ENCODE results near the gene GYG2.
"Not testable (repeated sequence)": the region's sequence is repeated elsewhere in the genome, so short reads cannot be mapped to it uniquely, and the experiment has no call there.

Gene GYG2

DNA sequence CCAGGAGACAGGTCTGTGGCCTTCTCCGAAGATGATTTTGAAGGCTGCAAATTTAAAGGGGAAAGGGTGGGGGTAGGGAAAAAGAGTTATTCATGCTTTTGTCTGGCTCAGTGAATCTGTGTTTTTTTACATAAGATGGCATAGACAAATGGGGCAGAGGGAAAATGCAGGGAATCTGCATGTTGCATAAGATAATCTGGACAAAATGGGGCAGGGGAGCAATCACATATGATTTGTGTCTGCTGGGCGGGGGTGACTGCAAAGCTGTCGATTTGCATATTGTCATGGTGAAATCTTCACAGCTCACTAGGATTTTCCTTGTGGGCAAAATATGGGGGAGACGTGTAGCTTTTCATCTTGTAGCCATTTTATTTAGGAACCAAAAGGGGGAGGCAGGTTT is 29.4 kb upstream of the GYG2 start:
- Mint-ChIP-seq H3K9me3 (no peaks in the 10 kb centered on the region), H3K4me3 (no peak overlapping the region), H3K27me3 (no peaks in the 10 kb centered on the region), H3K4me1 (no peaks in the 10 kb centered on the region), H3K27ac (ENCODE audit: low read depth) (no peak overlapping the region), H3K36me3 (ENCODE audit: insufficient read depth) (no peaks in the 10 kb centered on the region)
- no peak for DNase-seq (ENCODE audit: low spot score in 2 of 2)
- ATAC-seq (replicated peaks; ENCODE audit: extremely low read depth, poor library complexity, severe bottlenecking), result no peak

DNA sequence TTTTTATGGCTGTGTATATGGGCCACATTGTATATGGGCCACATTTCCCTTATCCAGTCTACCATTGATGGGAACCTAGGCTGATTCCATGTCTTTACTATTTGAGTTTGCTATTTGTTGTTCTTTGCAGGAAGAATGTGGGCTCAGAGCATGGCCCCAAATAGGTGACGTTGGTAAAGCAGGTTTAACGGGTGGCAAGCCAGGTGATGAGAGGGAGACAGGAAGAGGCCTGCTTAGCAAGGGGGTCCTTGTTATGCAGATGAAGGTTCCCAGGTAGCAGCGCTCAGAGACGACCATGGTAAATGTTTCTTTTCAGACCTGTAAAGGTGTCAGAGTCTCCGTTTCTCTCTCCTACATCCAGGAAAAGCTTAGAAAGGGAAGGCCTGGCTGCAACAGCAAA is 28.8 kb upstream of the GYG2 start:
- H3K9me3 Mint-ChIP-seq; H3K4me1 Mint-ChIP-seq; DNase-seq (ENCODE audit: low spot score in 2 of 2); H3K27me3 Mint-ChIP-seq; H3K4me3 Mint-ChIP-seq; H3K36me3 Mint-ChIP-seq (ENCODE audit: insufficient read depth); ATAC-seq (replicated peaks; ENCODE audit: extremely low read depth, poor library complexity, severe bottlenecking); H3K27ac Mint-ChIP-seq (ENCODE audit: low read depth): not testable (repeated sequence)

DNA sequence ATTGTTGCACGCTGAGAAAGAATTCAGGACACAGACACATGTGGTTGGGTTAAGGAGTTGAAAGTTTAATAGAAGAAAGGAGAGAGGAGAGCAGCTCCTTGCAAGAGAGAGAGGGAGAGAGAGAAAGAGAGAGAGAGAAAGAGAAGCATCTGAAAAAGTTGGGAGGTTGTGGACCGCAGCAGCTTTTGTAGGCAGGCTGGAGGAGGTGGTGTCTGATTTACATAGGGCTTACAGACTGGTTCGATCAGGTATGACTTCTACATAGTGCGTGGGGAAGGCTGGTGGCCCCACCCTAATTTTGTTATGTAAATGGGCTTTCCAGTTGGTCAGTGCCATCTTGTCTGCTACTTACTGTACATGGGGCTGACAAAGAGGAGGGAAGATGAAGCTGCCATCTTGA is 27.5 kb upstream of the GYG2 start:
- no peaks in the 10 kb centered on the region for H3K9me3 Mint-ChIP-seq
- ATAC-seq (replicated peaks; ENCODE audit: extremely low read depth, poor library complexity, severe bottlenecking), result no peak
- DNase-seq (ENCODE audit: low spot score in 2 of 2), result no peak
- H3K4me1 Mint-ChIP-seq, result no peaks in the 10 kb centered on the region
- H3K27me3 Mint-ChIP-seq, result no peaks in the 10 kb centered on the region
- H3K4me3 Mint-ChIP-seq, result no peak overlapping the region
- peak overlapping the region; percentile 8 for H3K27ac Mint-ChIP-seq (ENCODE audit: low read depth)
- H3K36me3 Mint-ChIP-seq (ENCODE audit: insufficient read depth), result no peaks in the 10 kb centered on the region

DNA sequence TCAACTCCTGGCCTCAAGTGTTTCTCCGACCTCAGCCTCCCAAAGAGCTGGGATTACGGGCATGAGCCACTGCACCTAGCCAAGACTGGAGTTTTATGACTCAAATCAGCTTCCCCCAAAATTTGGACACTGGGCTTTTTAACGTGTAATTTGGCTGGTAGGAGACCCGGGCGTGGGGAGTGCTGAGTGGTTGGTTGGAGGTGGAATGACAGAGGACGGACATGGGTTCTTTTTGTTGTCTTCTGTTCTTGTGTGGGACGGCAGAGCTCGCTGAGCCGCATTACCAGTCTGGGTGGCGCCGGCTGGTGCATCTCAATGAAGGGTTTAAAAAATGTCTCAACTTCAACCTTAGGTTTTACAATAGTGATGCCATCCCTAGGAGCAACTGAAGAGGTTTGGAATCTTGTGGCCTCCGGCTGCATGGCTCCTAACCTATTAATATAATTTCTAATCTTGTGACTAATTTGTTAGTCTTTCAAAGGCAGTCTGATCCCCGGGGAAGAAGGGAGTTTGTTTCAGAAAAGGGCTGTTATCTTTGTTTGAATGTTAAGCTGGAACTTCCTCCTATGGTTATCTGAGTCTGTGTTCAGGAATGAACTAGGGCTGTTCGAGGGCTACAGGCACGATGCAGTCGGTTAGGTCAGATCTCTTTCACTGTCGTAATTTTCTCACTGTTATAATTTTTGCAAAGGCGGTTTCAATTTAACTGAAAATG is 26.2 kb upstream of the GYG2 start:
- not testable (repeated sequence) for H3K27ac Mint-ChIP-seq (ENCODE audit: low read depth); H3K36me3 Mint-ChIP-seq (ENCODE audit: insufficient read depth); ATAC-seq (replicated peaks; ENCODE audit: extremely low read depth, poor library complexity, severe bottlenecking); H3K27me3 Mint-ChIP-seq; H3K4me1 Mint-ChIP-seq; H3K9me3 Mint-ChIP-seq; H3K4me3 Mint-ChIP-seq; DNase-seq (ENCODE audit: low spot score in 2 of 2)

DNA sequence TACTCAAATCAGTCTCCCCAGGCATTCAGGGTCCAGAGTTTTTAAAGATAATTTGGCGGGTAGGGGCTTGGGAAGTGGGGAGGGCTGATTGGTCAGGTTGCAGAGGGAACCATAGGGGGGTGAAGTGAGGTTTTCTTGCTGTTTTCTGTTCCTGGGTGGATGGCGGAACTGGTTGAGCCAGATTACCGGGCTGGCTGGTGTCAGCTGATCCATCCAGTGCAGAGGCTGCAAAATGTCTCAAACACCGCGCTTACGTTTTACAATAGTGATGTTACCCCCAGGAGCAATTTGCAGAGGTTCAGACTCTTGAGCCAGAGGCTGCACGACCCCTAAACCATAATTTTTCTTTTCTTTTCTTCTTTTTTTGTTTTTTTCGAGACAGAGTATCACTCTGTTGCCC is 25.2 kb upstream of the GYG2 start:
- H3K27me3 Mint-ChIP-seq; H3K36me3 Mint-ChIP-seq (ENCODE audit: insufficient read depth); ATAC-seq (replicated peaks; ENCODE audit: extremely low read depth, poor library complexity, severe bottlenecking); H3K9me3 Mint-ChIP-seq; H3K4me3 Mint-ChIP-seq; H3K4me1 Mint-ChIP-seq; DNase-seq (ENCODE audit: low spot score in 2 of 2); H3K27ac Mint-ChIP-seq (ENCODE audit: low read depth): not testable (repeated sequence)

DNA sequence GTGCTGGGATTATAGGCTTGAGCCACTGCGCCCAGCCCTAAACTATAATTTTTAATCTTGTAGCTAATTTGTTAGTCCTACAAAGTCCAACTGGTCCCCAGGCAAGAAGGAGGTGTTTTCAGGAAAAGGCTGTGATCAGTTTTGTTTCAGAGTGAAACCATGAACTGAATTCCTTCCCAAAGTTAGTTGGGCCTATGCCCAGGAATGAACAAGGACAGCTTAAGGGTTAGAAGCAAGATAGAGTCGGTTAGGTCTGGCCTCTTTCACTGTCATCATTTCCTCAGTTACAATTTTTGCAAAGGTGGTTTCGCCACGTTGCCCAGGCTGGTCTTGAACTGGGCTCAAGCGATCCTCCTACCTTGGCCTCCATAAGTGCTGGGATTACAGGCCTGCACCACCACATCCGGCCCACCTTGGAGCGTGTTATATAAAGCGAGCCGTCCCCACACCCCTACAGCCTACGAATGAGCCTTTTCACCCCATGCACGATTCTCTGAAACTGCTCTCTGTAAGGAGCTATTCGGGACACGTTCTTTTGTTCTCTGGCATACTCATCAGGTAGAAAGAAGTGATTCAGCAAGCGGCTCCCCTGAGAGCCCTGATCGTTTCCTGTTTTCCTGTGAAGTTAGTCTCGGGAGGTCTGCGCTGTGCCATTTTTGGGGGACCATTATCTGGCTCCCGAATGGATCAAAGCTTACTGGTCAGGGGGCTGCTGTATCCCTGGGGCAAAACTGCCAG is 24.5 kb upstream of the GYG2 start:
- not testable (repeated sequence) for DNase-seq (ENCODE audit: low spot score in 2 of 2); H3K27ac Mint-ChIP-seq (ENCODE audit: low read depth); ATAC-seq (replicated peaks; ENCODE audit: extremely low read depth, poor library complexity, severe bottlenecking); H3K4me3 Mint-ChIP-seq; H3K9me3 Mint-ChIP-seq; H3K36me3 Mint-ChIP-seq (ENCODE audit: insufficient read depth); H3K4me1 Mint-ChIP-seq; H3K27me3 Mint-ChIP-seq

DNA sequence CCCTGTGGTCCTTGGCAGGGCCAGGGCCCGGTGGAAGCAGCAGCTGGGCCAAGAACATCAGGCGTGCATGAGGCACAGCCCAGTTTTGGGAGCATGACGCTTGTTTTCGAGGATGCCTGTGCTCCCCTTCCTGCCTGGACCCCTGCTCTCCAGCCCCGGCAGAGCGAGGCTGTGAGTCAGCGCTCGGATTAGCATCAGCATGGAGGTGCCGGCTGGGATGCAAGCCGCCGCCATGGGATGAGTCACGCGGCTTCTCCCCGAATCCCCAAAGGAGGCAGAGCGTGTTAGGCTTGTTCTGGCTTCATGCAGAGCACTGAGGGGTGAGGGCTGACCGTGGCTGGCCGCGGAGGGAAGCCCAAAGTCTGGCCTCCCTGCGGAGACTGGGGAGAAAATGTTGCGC is 23.9 kb upstream of the GYG2 start:
- DNase-seq (ENCODE audit: low spot score in 2 of 2); H3K9me3 Mint-ChIP-seq; H3K27ac Mint-ChIP-seq (ENCODE audit: low read depth); H3K4me3 Mint-ChIP-seq; H3K36me3 Mint-ChIP-seq (ENCODE audit: insufficient read depth); H3K4me1 Mint-ChIP-seq; H3K27me3 Mint-ChIP-seq; ATAC-seq (replicated peaks; ENCODE audit: extremely low read depth, poor library complexity, severe bottlenecking): not testable (repeated sequence)

DNA sequence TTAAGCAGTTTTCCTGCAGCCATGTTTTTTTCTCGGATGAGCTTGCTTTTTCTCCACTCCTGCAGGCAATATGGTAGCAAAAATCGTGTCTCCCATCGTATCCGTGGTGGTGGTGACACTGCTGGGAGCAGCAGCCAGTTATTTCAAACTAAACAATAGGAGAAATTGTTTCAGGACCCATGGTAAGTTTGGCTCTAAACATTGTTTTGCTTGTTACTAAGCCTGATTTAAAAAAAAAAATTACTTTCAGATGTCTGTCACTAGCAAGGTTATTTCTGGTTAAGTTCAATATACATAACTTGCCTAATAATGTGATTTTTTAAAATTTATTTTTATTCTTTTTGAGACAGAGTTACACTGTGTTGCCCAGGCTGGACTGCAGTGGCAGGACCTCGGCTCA is 17.5 kb upstream of the GYG2 start:
- ATAC-seq (replicated peaks; ENCODE audit: extremely low read depth, poor library complexity, severe bottlenecking) (no peak), DNase-seq (ENCODE audit: low spot score in 2 of 2) (no peak)
- Mint-ChIP-seq H3K27ac (ENCODE audit: low read depth) (no peak overlapping the region), H3K4me3 (no peak overlapping the region), H3K27me3 (no peaks in the 10 kb centered on the region), H3K9me3 (no peaks in the 10 kb centered on the region), H3K4me1 (no peaks in the 10 kb centered on the region), H3K36me3 (ENCODE audit: insufficient read depth) (no peaks in the 10 kb centered on the region)

DNA sequence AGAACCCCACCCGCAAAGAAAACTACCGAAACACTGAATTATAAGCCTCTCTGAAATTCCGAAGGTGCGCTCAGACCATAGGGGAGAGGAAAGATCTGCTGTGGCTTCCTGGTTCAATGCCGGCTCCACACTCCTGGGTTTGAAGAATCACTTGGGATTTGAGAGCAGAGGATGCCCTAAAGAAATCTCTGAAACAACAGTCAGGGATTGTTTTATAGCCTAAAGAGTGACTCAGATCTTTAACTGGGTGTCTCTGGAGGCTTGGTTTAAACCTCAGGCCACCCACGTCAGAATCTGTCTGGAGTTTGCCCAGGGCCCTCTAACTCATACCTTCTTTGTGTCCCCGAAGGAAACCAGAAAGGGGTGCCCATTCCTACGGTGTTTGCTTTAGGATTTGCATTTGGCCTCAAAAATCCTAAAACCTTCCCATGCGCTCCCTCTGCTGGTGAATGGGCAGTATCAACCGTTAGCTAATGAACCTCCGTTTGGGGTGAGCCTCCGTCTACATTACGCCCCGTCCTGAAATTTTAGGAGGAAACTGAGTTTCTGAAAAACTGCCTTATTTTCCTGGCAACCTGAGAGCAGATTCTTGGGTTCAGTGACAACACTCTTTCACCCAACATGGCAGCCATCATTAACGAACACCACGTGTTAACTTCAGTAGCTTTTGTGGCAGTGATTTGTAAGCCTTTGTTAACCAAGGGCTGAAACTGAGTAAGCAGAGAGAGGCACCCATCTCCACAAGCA is 16.4 kb upstream of the GYG2 start:
- not testable (repeated sequence) for H3K4me3 Mint-ChIP-seq; H3K36me3 Mint-ChIP-seq (ENCODE audit: insufficient read depth); H3K4me1 Mint-ChIP-seq; H3K27me3 Mint-ChIP-seq; H3K27ac Mint-ChIP-seq (ENCODE audit: low read depth); ATAC-seq (replicated peaks; ENCODE audit: extremely low read depth, poor library complexity, severe bottlenecking); H3K9me3 Mint-ChIP-seq
- DNase-seq (ENCODE audit: low spot score in 2 of 2), result peak in 1 of 2 donors; percentile 9

DNA sequence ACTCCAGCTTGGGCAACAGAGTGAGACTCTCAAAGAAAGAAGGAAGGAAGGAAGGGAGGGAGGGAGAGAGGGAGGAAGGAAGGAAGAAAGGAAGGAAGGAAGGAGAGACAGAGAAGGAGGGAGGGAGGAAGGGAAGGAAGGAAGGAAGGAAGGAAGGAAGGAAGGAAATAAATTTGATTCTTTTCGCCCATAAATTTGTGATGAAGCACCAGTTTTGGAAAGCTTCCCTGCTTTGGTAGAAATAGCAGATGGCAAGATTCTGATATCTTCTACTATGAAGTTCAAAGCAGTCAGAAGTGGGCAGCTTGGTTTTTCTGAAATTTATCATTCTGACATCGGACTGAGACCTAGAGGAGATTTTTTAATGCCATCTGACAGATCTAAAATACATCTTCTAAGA is 11.7 kb upstream of the GYG2 start:
- ATAC-seq (replicated peaks; ENCODE audit: extremely low read depth, poor library complexity, severe bottlenecking), result no peak
- H3K27me3 Mint-ChIP-seq, result no peaks in the 10 kb centered on the region
- no peak overlapping the region for H3K4me3 Mint-ChIP-seq
- no peaks in the 10 kb centered on the region for H3K4me1 Mint-ChIP-seq
- DNase-seq (ENCODE audit: low spot score in 2 of 2), result no peak
- no peak overlapping the region for H3K27ac Mint-ChIP-seq (ENCODE audit: low read depth)
- no peaks in the 10 kb centered on the region for H3K36me3 Mint-ChIP-seq (ENCODE audit: insufficient read depth)
- no peaks in the 10 kb centered on the region for H3K9me3 Mint-ChIP-seq

DNA sequence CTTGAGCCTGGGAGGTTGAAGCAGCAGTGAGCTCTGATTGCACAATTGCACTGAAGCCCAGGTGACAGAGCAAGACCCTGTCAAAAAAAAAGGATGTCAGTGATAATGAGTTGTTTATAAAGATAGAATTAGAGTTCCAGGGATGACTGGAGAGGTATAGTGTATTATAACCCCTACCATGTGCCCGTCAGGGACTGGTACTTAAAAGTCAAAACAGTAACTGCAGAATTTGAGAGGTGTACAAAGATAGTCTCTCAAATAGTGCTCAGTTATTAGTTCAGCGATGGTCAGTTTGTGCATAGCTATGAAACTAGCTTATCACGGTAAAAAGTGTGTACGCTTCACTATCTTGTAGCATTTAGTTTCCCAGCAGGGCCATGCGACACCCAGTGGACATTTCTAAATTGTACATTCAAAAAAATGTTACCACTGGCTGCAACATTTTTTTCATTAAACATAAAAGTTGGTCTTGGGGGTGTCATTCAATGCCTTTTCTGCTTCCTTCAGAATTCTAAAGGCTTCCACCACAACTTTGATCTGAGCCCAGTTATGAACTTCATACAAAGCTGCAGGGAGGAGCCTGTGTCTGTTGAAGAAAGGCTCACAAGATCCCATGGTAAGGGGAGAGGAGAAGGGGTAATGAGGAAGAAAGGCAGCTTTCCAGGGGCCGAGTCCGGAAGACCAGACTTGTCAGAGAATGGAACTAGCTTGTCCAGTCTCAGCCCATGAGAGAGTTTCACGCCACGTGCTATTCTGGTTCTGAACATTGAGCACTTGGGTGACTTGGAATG is 9.2 kb upstream of the GYG2 start:
- ATAC-seq (replicated peaks; ENCODE audit: extremely low read depth, poor library complexity, severe bottlenecking) (no peak), DNase-seq (ENCODE audit: low spot score in 2 of 2) (no peak)
- no peaks in the 10 kb centered on the region for H3K27me3 Mint-ChIP-seq
- H3K36me3 Mint-ChIP-seq (ENCODE audit: insufficient read depth), result no peaks in the 10 kb centered on the region
- H3K4me3 Mint-ChIP-seq, result no peak overlapping the region
- no peaks in the 10 kb centered on the region for H3K9me3 Mint-ChIP-seq
- H3K4me1 Mint-ChIP-seq, result no peaks in the 10 kb centered on the region
- no peak overlapping the region for H3K27ac Mint-ChIP-seq (ENCODE audit: low read depth)

DNA sequence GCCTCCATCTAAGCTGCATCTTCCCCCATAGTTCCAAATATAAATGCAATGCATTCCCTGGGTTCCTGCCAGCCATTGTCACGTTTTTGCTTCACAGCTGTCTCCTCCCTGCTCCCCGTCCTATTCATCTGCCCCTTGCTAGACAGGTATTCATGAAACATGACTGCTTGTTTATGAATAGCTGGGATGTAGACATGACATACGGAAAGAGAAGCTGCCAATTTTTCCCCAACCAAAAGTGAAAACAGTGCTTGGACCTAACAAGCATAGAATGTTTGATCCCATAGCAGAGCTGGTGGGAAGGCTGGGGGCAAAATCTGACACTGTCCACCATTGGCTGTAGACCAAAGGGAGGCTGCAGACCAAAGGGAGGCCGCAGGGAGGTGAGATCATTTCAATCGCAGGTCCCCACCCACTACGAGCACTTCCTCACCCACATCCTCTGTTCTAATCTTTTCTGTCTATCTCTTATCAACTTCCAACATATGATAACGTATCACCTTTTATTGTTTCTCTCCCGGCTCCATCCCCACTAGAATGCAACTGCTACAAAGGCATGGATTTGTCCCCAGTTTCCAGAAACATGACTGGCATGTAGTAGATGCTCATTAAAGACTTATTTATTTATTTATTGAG is 8.5 kb upstream of the GYG2 start:
- no peaks in the 10 kb centered on the region for H3K4me1 Mint-ChIP-seq

More for the DNA sequence above, 8.5 kb upstream of the GYG2 start:
- H3K27me3 Mint-ChIP-seq, result no peaks in the 10 kb centered on the region
- no peak overlapping the region for H3K27ac Mint-ChIP-seq (ENCODE audit: low read depth)
- ATAC-seq (replicated peaks; ENCODE audit: extremely low read depth, poor library complexity, severe bottlenecking) (no peak), DNase-seq (ENCODE audit: low spot score in 2 of 2) (no peak)
- H3K4me3 Mint-ChIP-seq, result no peak overlapping the region
- no peaks in the 10 kb centered on the region for H3K36me3 Mint-ChIP-seq (ENCODE audit: insufficient read depth)
- H3K9me3 Mint-ChIP-seq, result no peaks in the 10 kb centered on the region
